ENCODE results near the gene SUMF1. TPM values are rescaled to one million over a fixed set of nuclear protein-coding genes. Genes with fewer than 3 reads are reported as not detected.
A peak's percentile ranks its signal among the peaks of the same experiment; 100 is the strongest.

Gene SUMF1
- total and polyA plus RNA-seq, 2 of the 13 experiments (the other 11 are each of a cell fraction or from before 2014, with no cell fraction given): 18.5 to 28.9 TPM

GRCh38 chr3:4351164-4351855 is 115.8 kb downstream of the SUMF1 start:
- Histone ChIP-seq H3K4me2 (ENCODE audit: low read depth, low read length) (no peak overlapping the region), H3K79me2 (ENCODE audit: insufficient read depth, low read length) (no peaks in the 10 kb centered on the region), H3K9ac (ENCODE audit: insufficient read depth, low read depth, low read length) (no peak overlapping the region), H4K20me1 (ENCODE audit: insufficient read depth, low read length) (0 out of 2 replicates have a peak, but pooled peaks cover 2% of the 10 kb centered on the region), H3K9me3 (ENCODE audit: low read length) (no peaks in the 10 kb centered on the region), H3K4me1 (ENCODE audit: insufficient read depth, low read length) (peaks cover 16% of the 10 kb centered on the region), H3K27me3 (ENCODE audit: control insufficient read depth in 1 of 2, insufficient read depth in 2 of 2, low read length in 2 of 2) (no peaks in the 10 kb centered on the region), H3K27ac (ENCODE audit: extremely low read length, insufficient read depth, low read length) (no peak overlapping the region), H3K4me3 (replicated peaks in 1 of 3; ENCODE audit: insufficient read depth in 1 of 3, low read depth in 2 of 3, low read length in 3 of 3) (no peak overlapping the region), H3K36me3 (replicated peaks in 1 of 2; ENCODE audit: control insufficient read depth in 1 of 2, insufficient read depth in 2 of 2, low read length in 2 of 2) (no peaks in the 10 kb centered on the region), H2AFZ (ENCODE audit: low read length) (no peak overlapping the region)
- DNase-seq (ENCODE audit: low spot score): no peak
- POLR2A ChIA-PET: interaction anchor here (1.5 kb wide), 1 partner anchor 142 kb away, joined by 4 read pairs; the partner anchor contains the start of gene ITPR1
- CTCF ChIA-PET (ENCODE audit: low intra/inter-chr PET ratio, low total read pairs): interaction anchor here (1.4 to 2.3 kb wide), 3 partner anchors 220 to 282 kb away, joined by 3 to 31 read pairs (median 12); no protein-coding TSS in a partner anchor
- no peak for ATAC-seq
- FAIRE-seq: no peak
- no TSS peak for BruUV-seq (replicated peaks)
- WGBS (ENCODE audit: low lambda C conversion rate): 94% methylated on average over 11 of the region's 11 CpGs
- TF ChIP-seq ZNF619 (CRISPR knock-in tag; IDR thresholded peaks at IDR 0.05) (no peak), BCL6 (CRISPR knock-in tag; IDR thresholded peaks at IDR 0.05) (no peak), CBX1 (IDR thresholded peaks at IDR 0.05; ENCODE audit: low read depth) (no peak), ZNF589 (CRISPR knock-in tag; conservative IDR thresholded peaks at IDR 0.05) (no peak)
- in situ Hi-C loops (cut with HindIII; ENCODE audit: extremely low pct_ligation_motif_present, low pct_unique_long_range_greater_than_20kb): loop anchor here (5.0 to 10.0 kb wide), 2 partner anchors 223 to 281 kb away; no protein-coding TSS in a partner anchor
- intact Hi-C loops (cut with micrococcal nuclease; ENCODE audit: unreplicated experiment): loop anchor here (1.0 kb wide), 2 partner anchors 220 to 282 kb away; no protein-coding TSS in a partner anchor

GRCh38 chr3:4350789-4351163 is 116.3 kb downstream of the SUMF1 start:
- no TSS peak for BruUV-seq (replicated peaks)
- Histone ChIP-seq H3K36me3 (replicated peaks in 1 of 2; ENCODE audit: control insufficient read depth in 1 of 2, insufficient read depth in 2 of 2, low read length in 2 of 2) (no peaks in the 10 kb centered on the region), H4K20me1 (ENCODE audit: insufficient read depth, low read length) (0 out of 2 replicates have a peak, but pooled peaks cover 2% of the 10 kb centered on the region), H3K9ac (ENCODE audit: insufficient read depth, low read depth, low read length) (no peak overlapping the region), H3K4me3 (replicated peaks in 1 of 3; ENCODE audit: insufficient read depth in 1 of 3, low read depth in 2 of 3, low read length in 3 of 3) (no peak overlapping the region), H3K9me3 (ENCODE audit: low read length) (no peaks in the 10 kb centered on the region), H2AFZ (ENCODE audit: low read length) (no peak overlapping the region), H3K79me2 (ENCODE audit: insufficient read depth, low read length) (no peaks in the 10 kb centered on the region), H3K27me3 (ENCODE audit: control insufficient read depth in 1 of 2, insufficient read depth in 2 of 2, low read length in 2 of 2) (no peaks in the 10 kb centered on the region), H3K4me1 (ENCODE audit: insufficient read depth, low read length) (peaks cover 11% of the 10 kb centered on the region), H3K4me2 (ENCODE audit: low read depth, low read length) (no peak overlapping the region), H3K27ac (ENCODE audit: extremely low read length, insufficient read depth, low read length) (no peak overlapping the region)
- intact Hi-C loops (cut with micrococcal nuclease; ENCODE audit: unreplicated experiment) (loop anchor here (1.0 kb wide), 2 partner anchors 221 to 283 kb away; no protein-coding TSS in a partner anchor), in situ Hi-C loops (cut with HindIII; ENCODE audit: extremely low pct_ligation_motif_present, low pct_unique_long_range_greater_than_20kb) (loop anchor here (5.0 to 10.0 kb wide), 2 partner anchors 224 to 282 kb away; no protein-coding TSS in a partner anchor)
- CTCF ChIA-PET (ENCODE audit: low intra/inter-chr PET ratio, low total read pairs): interaction anchor here (1.4 to 2.3 kb wide), 3 partner anchors 221 to 283 kb away, joined by 3 to 31 read pairs (median 12); no protein-coding TSS in a partner anchor
- ATAC-seq (peak; percentile 76), DNase-seq (ENCODE audit: low spot score) (peak; percentile 53), FAIRE-seq (peak; percentile 48)
- WGBS (ENCODE audit: low lambda C conversion rate): 15% methylated on average over 2 of the region's 2 CpGs
- POLR2A ChIA-PET: interaction anchor here (1.5 kb wide), 1 partner anchor 143 kb away, joined by 4 read pairs; the partner anchor contains the start of gene ITPR1
- TF ChIP-seq ZNF362 (CRISPR knock-in tag; IDR thresholded peaks at IDR 0.05; ENCODE audit: borderline replicate concordance) (peak; percentile 85), FIP1L1 (IDR thresholded peaks at IDR 0.05; ENCODE audit: borderline replicate concordance, insufficient read depth, low read depth, low read length) (no peak), ZNF10 (CRISPR knock-in tag; IDR thresholded peaks at IDR 0.05; ENCODE audit: borderline replicate concordance, low read depth) (no peak), ZHX1 (CRISPR knock-in tag; IDR thresholded peaks at IDR 0.05; ENCODE audit: low read depth) (no peak), ARID3A (IDR thresholded peaks at IDR 0.05; ENCODE audit: low read depth, low read length) (peak; percentile 44; the same call in 1 of the 2 replicates), ZNF205 (CRISPR knock-in tag; IDR thresholded peaks at IDR 0.05) (no peak), NCOA5 (CRISPR knock-in tag; IDR thresholded peaks at IDR 0.05) (no peak)
